Activated CD8-positive, alpha-beta memory T cell treated with anti-CD3 and anti-CD28 coated beads, Interleukin-2, amount 50 U/mL, for 1 hour (primary cell): ENCODE results near the gene ABCE1.
A peak's percentile ranks its signal among the peaks of the same experiment; 100 is the strongest.

Source experiments
- DNase-seq: peaks from one replicate; pipeline ENCODE4 v3.0.0-alpha.2; 2020; ENCODE audit errors: extremely low read depth

Gene ABCE1

DNA sequence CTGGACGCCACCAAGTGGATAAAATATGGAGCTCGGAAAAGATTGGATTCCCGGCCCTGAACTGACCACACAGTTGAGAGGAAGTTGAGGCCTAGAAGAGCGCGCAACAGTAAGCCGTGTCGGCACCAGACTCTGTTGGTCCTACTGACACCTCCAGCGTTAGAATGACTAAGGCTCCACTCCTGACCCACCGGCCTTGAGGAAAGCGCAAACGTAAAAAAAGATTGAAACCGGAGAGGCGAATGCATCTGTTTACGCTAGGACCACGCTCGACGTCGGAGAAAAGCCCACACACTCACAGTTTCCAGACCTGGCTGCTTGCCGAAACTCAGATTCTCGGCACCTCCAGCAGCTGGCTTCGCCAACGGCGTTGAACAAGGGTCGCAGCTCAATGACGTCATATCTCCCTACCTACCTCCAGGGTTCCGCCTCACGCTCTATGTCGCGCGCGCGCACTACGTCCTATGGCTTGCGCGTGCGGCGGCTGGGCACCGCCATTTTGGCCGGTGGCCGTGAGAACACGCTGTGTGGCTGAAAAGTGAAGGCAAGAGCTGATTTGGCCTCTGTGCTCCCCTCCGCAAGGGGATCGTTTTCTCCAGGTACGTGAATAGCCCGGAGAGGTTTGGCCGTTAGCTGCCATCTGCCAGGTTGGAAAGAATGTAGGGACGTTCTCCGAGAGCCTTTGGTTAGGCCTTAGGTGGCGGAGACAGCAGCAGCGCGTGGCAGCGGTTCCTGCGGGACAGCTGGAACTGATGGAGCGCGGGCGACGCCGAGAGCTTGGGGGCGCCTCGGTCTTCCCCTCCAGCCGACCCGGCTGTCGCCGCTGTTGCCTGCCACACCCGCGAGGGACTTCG is at the start of gene ABCE1, which contains the start of gene ANAPC10:
TSS of gene ABCE1 (plus strand) at position 491 of the 854 bp plus-strand sequence. CDS start 6,102 bp downstream, outside the sequence.
TSS of gene ANAPC10 (minus strand) at position 376 of the 854 bp plus-strand sequence. CDS start 2,097 bp downstream, outside the sequence.
- DNase-seq = peak; percentile 94

DNA sequence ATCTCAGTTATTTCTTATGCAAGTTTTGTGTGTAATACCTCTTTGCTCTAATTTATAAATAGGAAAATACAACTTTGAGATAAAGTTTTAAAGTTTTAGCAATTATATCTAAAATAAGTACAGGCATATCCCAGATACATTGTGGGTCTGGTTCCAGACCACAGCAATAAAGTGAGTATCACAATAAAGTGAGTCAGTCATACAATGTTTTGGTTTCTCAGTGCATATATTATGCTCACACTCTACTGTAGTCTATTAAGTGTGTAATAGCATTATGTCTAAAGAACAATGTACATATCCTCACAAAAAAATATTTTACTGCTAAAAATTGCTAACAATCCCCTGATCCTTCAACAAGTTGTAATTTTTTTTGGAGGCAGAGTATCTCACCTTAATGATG is 49.3 kb upstream of the ABCE1 start:
- no peak for DNase-seq

DNA sequence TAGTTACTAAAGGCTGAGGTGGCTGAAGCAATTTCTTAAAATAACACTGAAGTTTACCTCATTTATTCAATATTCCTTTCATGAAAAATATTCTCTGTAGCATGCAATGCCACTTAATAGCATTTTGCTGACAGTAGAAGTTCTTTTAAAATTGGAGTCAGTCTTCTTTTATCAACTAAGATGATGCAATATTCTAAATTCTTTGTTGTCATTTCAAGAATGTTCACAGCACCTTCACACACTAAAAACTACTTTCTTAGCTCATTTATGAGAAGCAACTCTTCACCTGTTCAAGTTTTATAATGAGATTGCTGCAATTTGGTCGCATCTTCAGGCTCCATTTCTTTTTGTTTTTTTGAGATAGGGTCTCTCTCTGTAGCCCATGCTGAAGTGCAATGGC is 48.9 kb upstream of the ABCE1 start:
- DNase-seq = no peak

DNA sequence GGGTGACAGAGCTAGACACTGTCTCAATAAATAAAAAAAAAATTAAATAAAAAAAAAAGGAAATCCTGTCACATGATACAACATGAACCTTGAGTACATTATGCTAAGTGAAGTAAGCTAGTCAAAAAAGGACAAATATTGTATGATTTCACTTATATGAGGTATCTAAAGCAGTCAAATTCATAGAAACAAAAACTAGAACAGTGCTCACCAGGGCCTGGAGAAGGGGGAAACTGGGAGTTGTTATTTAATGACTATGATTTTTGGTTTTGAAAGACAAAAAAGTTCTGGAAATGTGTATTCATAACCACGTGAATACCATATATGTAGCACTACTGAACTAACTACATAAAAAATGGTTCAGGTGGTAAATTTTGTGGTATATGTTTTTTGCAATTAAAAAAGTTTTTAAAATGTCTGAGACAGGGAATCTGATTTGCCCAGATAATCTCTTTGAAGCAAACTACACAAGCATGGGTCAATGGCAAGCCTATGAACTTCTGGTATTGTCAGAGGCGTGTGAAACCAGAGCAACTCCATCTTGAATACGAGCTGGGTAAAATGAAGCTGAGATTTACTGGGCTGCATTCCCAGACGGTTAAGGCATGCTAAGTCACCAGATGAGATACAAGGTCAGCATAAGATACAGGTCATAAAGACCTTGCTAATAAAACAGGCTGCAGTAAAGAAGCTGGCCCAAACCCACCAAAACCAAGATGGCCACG is 42.4 kb upstream of the ABCE1 start:
- DNase-seq = no peak

DNA sequence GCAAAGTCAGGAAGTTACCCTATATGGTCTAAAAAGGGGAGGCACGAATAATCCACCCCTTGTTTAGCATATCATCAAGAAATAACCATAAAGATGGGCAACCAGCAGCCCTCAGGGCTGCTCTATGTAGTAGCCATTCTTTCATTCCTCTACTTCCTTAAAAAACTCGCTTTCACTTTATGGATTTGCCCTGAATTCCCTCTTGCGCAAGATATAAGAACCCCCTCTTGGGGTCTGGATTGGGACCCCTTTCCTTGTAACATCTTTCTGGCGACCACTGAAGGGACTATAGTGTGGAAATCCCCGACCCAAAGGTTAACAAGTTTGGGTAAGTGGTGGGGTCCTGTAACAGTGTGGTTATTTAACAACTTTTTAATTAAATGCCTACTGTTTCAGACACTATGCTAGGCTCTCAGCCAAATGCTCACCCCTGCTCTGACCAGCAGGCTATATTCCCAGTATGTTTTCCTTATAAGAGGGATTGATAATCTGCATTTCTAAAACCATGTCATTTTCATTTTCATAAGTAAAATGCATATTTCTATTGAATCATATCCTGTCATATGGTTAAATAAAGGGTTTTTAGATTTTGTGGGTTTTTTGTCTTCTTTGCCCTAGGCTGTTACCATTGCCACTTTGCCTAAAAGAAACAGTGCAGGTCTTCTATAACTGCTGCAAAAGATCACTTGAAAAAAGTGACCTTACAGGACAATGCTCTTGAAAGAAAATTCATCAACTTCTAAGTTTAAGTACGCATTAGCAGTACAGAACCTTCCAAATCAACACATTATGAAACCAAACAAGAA is 41.6 kb upstream of the ABCE1 start:
- DNase-seq = no peak

DNA sequence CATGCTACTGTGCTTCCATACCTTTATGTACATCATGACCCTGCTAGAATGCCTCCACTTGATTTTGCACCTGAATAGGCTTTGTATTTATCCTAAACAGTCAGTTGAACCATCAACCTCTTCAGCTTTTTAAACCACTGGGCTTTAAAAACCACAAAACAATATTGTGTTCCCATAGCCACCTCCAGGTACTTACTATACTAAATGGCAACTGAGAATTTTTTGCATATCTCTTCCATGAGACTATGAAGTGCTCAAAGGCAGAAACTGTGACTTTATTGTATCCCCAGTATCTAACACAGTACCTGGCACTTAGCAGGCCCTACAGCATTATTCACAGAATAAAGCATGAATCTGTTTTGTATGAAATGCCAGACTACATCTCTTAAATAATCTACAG is 39.9 kb upstream of the ABCE1 start:
- no peak for DNase-seq

DNA sequence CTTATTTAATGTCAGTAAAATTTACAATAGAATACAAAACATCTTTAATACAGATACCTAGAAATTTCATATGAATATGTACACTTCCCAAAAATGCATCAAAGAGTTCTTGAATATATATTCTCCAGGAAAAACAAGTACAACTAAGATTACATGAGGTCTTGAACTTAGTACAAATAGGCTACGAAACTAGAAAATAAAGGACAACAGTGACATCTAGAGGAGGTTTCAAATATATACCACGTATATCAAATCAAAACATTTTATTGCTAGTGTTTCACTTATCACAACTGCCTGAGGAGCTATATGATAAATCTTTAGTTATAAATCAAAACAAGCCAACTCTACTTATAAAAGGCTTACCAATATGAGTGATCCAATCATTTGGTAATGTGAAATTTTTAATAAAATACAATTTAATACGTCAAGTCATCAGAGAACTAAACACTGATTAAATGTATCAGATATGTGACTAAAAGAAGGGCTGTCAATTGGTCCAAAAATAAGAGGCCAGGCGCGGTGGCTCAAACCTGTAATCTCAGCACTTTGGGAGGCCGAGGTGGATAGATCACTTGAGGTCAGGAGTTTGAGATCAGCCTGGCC is 36.7 kb upstream of the ABCE1 start:
- DNase-seq = no peak

DNA sequence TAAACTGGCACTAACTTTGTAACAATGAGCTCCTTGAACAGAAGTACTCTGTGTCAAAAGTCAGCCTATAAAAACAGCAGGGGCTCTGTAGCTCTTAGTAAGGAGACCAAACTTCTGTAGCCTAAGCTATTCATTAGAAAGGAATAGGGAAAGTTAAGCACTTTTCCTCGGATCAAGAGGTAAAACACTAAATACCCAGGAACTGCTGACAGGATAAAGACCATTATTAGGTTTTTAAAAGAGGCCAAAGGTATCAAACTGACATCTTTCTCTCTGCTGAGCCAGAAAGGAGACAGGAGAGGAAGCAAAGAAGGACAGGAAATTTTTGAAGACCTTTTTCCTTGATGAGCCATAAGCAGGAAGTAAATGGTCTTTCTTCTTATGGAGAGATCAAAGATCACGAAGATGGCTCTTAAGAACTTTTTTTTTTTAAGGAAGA is 32.0 kb upstream of the ABCE1 start:
- no peak for DNase-seq

DNA sequence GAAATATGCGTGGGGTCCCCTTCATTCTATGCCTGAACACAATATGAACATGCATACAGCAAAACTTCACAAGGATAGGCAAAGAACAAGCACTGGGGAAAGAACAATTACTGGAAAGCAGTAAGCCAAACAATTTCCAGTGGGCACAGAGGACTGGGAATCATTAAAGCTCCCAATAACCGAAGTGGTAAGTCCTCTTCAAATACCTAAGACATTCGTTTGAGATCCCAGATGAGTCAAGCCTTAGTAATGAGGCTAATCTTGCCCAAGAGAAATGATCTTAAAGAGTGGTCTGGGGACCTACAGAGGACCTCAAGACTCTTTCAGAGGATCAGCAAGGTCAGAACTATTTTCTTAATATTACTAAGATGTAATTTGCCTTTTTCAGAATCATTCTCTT is 28.8 kb upstream of the ABCE1 start:
- no peak for DNase-seq

DNA sequence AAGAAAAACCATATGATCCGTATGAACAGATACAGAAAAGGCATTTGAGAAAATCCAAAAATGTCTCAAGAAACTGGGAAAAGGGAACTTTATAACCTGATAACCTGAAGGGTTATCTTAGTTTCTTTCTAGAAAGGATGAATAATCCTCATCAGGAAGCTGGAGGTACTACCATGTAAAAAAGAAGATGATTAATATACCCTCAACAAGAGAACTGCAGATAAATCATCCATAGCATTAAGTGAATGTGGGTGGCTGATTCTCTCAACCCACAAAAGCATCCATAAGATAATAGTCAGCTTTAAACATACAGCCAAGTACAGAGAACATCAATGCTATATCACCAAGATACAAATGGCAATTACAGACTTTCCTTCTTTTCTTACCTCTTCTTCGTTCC is 26.6 kb upstream of the ABCE1 start:
- DNase-seq = no peak

DNA sequence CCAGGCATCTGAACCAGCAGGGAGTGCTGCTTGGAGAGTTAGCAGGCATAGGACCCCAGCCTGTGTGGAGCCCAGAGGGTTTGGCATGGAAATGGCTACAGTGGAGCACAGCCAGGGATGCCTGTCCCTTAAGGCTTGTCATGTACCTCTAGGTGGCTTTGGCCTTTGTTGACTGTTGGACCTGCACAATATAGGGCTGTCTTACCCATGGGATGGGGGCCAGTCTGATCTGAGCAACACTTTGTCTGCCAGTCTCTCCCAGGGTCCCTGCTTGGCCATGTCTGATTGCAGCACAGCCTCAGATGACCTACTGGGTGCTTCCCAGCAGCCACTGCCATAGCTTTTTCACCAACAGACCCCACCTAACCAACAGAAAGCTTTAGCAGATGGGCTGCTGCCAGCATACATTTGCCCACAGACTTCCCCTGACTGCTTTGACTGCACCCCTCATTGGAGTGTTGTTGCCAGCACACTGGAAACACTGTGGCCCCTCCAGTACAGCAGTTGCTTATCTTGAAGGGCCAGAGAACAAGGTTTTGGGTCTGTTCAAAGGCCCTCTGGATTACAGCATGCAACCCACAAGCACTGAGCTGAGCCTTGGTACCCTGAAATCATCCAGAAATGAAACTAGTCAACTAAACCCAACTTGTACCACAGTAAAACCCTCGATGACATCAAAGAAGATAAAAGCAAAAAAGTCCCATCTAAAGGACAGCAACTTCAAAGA is 22.2 kb upstream of the ABCE1 start:
- DNase-seq = no peak

DNA sequence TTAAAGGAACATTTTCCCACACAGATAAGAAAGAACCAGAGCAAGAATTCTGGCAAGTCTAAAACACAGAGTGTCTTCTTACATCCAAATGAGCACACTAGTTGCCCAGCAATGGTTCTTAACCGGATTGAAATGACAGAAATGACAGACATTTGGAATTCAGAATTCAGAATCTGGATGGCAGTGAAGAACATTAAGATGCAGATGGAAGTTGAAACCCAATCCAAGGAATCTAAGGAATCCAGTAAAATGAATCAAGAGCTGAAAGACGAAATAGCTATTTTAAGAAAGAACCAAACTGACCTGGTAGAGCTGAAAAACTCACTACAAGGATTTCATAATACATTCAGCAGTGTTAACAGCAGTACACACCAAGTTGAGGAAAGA is 21.6 kb upstream of the ABCE1 start:
- no peak for DNase-seq

DNA sequence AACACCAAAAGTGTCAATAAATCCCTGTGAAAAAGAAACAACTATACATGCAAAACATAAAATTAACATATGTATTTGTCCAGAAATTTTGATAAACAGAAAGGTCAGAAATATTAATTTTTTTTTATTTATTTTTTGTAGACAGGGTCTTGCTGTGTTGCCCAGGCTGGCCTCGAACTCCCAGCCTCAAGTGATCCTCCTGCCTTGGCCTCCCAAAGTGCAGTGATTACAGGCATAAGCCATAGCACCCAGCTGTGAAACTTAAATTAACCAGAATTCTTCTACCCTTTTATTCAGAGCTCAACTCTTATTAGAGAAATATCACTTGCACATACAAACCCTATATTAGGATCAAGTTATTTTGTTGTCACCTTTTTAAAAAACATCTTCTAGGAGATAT is 16.4 kb upstream of the ABCE1 start:
- no peak for DNase-seq

DNA sequence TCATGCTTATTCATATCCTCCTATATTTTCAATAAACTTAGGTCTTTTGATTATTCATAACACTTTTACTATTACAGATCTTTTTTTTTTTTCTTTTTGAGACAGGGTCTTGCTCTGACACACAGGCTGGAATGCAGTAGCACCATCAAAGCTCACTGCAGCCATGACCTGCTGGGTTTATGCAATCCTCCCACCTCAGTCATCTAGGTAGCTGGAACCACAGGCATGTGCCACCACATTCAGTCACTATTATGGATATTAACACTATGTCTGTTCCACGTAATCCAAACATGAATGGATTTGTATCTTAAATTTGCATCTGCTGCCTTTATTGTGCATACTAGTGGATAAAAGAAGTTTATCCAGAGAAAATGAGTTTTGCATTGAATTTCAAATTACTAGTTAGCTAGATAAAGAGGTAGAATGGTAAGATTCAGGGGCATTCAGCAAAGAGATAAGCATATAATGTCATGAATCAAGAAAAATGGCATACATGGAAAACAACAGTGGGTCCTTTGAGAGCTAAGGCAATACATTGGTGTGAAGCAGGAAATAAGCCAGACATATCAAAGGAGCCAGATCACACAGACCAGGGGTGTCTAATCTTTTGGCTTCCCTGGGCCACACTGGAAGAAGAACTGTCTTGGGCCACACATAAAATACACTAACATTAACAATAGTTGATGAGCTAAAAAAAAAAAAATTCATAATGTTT is 14.1 kb upstream of the ABCE1 start:
- DNase-seq = no peak

DNA sequence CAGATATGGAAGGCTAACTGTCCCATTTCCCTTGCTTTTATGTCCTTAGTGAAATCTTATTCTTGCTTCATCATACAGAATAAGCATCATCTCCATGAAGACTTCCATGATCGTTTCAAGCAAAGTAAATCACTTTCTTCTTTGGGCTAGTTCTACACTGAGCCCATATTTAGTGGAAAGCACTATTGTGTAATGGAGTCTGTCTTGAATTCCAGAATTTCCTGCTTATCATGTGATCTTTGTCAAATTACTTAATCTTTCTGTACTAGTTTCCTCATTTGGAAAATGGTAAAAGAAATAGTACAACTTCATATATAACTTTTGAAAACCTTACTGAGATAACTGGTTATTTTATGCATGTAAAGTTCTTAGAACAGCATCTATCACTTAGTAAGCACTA is 7.7 kb upstream of the ABCE1 start:
- DNase-seq = no peak

DNA sequence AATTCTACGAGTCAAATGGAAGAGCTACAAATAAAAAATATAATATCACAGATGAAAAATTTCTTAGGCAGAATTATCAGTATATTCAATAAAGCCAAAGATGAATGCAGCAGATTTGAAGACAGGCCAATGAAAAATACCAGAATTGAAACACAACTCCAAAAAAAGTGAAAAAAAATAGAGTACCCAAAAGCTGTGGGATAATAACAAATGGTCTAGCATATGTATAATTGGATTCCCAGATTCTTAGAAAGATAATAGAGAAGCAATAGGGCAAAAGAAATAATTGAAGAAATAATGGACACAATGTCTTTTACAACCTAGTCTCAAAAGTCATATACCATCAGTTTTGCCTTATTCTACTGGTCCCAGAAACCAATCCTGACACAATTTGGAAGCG is 4.5 kb upstream of the ABCE1 start:
- no peak for DNase-seq

DNA sequence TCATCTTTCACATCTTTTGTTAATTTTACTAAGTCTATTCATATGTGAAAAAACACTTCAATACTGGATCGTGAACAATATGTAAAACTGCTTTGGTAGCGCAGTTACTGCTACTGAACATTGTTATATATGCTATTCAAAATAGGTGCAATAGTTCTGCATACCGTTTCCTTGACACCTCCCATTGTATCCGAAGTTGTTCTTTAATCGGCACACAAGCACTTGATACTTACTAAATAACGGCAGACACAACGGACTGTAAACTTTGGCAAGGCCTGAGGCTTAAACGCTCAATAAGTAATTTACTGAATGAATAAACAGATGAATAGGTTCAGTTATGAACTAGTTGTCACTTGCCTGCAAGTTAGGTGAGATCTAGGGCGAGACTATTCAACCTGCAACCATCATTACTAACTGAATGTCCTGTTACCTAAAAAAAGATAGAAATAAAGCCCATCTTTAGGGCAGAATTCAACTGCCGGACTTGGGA is 735 bp upstream of the ABCE1 start:
- DNase-seq = no peak

DNA sequence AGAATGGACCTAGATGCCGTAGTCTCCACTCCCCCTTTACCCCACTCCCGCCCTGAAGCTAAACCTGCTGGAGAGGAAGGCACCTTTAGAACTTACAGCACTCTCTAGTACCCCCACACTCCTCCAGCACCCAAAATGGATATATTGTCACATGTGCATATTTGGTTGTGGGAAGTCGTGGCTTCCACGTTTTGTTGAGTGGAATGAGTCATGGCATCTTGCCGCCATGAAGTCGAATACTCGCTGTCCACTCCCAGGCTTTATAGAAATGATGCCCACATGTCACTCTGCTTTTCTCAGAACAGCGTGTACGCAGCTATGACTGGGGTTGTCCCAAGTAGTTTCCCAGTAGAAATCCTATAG is 545 bp downstream of the ABCE1 start:
- DNase-seq = peak; percentile 9

DNA sequence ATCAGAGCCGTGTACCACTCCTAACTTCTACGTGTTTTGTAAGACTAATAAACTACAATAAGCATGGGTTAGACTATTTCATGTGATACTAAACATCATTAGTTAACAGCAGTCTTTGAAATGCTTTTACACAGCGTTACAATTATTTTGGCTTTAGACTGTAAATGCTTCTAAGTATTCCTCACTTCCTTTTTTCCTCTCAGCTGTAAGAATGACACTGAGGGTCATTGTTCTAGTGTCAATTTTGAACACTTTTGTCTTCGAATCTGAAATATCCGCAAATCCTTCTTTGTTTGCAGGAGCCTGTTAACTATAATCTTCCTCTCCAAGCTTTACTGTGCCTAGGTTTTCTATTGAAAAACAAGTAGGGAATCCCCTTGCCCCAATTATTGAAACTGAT is 1.5 kb downstream of the ABCE1 start:
- no peak for DNase-seq

DNA sequence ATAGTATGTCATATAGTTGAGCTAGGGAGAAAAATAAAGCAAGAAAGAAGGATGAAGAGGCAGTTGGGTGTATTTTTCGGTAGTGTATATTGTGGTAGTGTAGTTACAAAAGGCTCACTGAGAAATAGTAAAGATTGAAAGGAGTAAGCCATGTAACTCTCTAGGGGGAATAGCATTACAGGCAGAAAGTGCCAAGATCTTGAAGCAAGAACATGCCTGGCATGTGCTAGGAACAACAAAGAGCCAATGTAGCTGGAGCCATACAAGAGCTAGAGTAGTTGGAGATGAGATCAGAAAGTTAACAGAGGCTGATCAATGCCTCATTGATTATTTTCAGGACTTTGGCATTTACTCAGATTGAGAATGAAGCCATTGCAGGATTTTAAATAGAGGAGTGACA is 3.0 kb downstream of the ABCE1 start:
- no peak for DNase-seq
